HUES48 (cell line): ENCODE data around the gene PLK5.
A peak's percentile ranks its signal among the peaks of the same experiment; 100 is the strongest.

Experiments used
- H3K27ac ChIP-seq: one replicate; pipeline ENCODE4 v1.7.0; 2013; ENCODE audit warnings: low read depth, low read length, inconsistent platforms
- H3K27me3 ChIP-seq: 2 replicates; pipeline ENCODE4 v1.6.1; 2013; ENCODE audit warnings: mild to moderate bottlenecking, low read length; ENCODE audit not compliant: control insufficient read depth, insufficient read depth
- H3K36me3 ChIP-seq: 2 replicates; pipeline ENCODE4 v1.6.1; 2013; ENCODE audit warnings: low read length; ENCODE audit not compliant: control insufficient read depth, insufficient read depth
- H3K4me1 ChIP-seq: 2 replicates; pipeline ENCODE4 v1.6.1; 2013; ENCODE audit warnings: mild to moderate bottlenecking, low read length; ENCODE audit not compliant: control insufficient read depth, insufficient read depth
- H3K4me3 ChIP-seq: 2 replicates; pipeline ENCODE4 v1.5.1; 2013; ENCODE audit warnings: mild to moderate bottlenecking, low read depth, low read length
- H3K9ac ChIP-seq: 2 replicates; pipeline ENCODE4 v1.6.1; 2013; ENCODE audit warnings: mild to moderate bottlenecking, low read depth, low read length, moderate library complexity
- H3K9me3 ChIP-seq: 2 replicates; pipeline ENCODE4 v1.6.1; 2013; ENCODE audit warnings: low read length; ENCODE audit not compliant: control insufficient read depth, insufficient read depth

Gene PLK5

DNA sequence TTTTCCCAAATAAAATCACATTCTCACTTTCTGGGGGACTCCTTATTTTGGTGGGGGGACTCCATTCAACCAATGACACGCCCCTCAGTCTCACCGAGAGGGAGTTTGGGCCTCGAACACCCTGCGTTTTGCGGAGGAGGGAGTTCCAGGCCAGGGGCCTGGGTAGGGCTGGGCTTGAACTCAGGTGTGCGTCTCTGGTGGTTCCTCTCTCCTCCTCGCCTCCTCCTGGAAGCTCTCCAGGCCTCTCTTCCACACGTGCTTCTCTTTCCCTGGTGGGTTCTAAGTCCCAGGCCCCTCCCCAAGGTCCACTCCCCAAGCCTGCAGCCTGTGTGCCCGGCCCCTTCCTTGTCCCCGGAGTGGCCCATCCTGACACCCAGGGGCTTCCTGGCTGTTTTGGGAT, 29.5 kb downstream of the PLK5 start:
- no peak overlapping the region for H3K27ac ChIP-seq
- no peak overlapping the region for H3K4me3 ChIP-seq
- H3K36me3 ChIP-seq: peaks cover 12% of the 10 kb centered on the region
- H3K27me3 ChIP-seq: no peaks in the 10 kb centered on the region
- H3K9me3 ChIP-seq: no peaks in the 10 kb centered on the region
- H3K9ac ChIP-seq: no peak overlapping the region
- no peaks in the 10 kb centered on the region for H3K4me1 ChIP-seq

DNA sequence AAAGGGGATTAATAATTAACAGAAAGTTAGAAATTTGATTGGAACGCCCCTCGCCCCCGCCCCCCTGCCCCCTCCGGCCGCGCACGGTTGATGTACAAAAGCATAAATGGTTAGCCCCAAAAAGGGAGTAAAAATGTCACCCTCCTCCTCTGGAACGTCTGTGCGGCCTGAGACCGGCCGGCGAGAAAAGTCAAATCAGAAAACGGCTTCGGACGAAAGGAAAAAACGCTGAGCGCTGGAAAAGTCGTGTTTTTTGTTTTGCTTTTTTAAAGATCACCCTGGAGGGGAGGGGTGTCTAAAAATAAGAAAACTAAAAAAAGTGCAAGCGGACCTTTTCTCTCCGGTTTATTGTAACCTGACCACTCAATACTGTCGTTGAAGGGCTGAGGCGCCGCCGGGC, 31.1 kb downstream of the PLK5 start:
- Histone ChIP-seq H3K36me3 (peaks cover 15% of the 10 kb centered on the region), H3K4me3 (no peak overlapping the region), H3K4me1 (no peaks in the 10 kb centered on the region), H3K27ac (no peak overlapping the region), H3K9me3 (no peaks in the 10 kb centered on the region), H3K9ac (no peak overlapping the region), H3K27me3 (no peaks in the 10 kb centered on the region)

DNA sequence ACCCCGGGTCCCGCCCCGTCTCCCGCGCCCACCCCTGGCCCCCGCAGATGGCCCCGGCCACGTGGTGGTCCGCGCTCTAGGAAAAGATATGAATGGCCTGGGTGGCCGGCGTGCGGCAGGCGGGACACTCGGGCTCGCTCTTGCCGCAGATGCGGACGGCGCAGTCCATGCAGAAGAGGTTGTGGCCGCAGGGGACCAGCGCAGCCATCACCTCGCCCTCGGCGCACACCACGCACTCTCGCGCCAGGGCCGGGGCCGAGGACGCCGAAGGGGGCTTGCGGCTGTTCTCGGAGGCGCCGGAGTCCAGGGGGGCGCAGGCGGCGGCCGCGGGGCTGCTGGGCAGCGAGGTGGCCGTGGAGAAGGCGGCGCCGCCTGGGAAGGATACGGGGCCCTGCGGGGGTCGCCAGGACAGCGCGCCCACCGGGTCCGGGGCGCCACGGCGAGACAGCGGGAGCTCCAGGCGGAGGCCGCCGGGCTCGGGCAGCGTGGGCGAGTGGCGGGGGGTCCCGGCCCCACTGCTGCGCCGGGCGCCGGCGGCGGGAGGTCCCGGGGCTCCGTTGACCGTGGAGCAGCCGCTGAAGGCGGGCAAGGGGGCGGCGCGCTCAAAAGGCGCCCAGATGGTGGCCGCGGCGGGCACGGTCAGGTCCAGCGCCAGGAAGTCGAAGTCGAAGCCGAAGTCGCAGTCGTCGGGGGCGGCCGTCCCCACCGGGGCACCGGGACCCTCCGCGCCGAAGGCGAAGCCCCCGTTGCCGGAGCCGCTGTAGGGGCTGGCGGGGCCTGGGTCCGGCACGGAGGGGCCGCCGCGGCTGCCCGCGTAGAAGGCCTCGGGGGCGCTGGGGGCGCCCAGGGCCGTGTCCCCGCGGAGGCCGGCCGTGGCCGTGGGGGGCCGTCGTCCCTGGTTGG, 31.9 kb downstream of the PLK5 start:
- Histone ChIP-seq H3K9me3 (no peaks in the 10 kb centered on the region), H3K27ac (no peak overlapping the region), H3K4me1 (no peaks in the 10 kb centered on the region), H3K4me3 (no peak overlapping the region), H3K27me3 (no peaks in the 10 kb centered on the region), H3K36me3 (peaks cover 18% of the 10 kb centered on the region), H3K9ac (no peak overlapping the region)

DNA sequence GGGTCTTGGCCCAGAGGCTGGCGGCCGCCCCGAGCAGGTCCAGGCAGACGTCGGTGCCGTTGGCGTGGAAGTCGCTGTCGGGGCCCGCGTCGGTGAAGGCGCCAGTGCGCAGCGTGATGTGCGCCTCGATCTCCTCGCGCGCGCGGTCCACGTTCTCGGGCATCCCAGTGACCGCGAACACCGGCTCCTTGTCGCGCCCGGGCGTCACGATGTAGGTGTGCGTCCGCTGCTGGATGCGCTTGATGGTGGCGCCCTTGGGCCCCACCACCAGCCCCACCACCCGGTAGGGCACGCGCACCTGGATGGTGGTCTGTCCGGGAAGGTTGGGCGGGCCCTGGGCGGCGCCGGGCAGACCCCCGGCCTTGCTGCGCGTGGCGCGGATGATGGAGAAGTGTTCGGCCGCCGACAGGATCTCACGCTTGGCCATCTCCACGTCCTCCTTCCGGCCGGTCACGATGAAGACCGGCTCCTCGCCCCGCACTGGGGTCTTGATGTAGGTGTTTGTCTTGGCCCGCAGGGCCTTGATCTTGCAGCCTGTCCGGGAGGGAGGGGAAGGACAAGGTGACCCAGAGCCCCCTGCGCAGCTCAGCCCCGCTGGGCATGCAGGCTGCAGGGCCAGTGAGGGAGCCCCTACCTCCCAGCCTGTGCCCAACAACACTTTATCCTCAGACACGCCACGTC, 32.7 kb downstream of the PLK5 start:
- Histone ChIP-seq H3K4me1 (no peaks in the 10 kb centered on the region), H3K36me3 (peaks cover 21% of the 10 kb centered on the region), H3K4me3 (no peak overlapping the region), H3K27me3 (no peaks in the 10 kb centered on the region), H3K9me3 (no peaks in the 10 kb centered on the region), H3K9ac (no peak overlapping the region), H3K27ac (no peak overlapping the region)

DNA sequence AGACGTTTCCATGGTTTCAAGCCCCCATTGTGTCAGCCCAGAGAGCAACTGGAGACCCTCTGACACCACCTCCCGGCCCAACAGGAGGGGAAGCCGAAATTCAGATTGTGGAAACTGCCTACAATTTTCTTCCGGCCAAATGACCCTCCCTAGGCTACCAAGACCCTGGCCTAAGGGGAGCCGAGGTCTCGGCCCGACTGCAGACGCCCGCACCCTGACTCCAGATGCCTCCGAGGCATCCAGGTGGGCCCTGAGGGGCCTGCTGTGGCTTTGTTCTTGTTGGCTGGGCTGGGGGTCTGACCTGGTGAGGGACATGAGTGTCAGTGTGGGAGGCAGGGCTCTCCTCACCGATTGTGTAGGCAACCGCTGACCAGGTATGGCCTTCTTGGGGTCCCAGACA, 34.7 kb downstream of the PLK5 start:
- no peak overlapping the region for H3K27ac ChIP-seq
- H3K4me3 ChIP-seq: no peak overlapping the region
- no peaks in the 10 kb centered on the region for H3K4me1 ChIP-seq
- no peaks in the 10 kb centered on the region for H3K27me3 ChIP-seq
- H3K9me3 ChIP-seq: no peaks in the 10 kb centered on the region
- H3K9ac ChIP-seq: no peak overlapping the region
- peaks cover 30% of the 10 kb centered on the region for H3K36me3 ChIP-seq

DNA sequence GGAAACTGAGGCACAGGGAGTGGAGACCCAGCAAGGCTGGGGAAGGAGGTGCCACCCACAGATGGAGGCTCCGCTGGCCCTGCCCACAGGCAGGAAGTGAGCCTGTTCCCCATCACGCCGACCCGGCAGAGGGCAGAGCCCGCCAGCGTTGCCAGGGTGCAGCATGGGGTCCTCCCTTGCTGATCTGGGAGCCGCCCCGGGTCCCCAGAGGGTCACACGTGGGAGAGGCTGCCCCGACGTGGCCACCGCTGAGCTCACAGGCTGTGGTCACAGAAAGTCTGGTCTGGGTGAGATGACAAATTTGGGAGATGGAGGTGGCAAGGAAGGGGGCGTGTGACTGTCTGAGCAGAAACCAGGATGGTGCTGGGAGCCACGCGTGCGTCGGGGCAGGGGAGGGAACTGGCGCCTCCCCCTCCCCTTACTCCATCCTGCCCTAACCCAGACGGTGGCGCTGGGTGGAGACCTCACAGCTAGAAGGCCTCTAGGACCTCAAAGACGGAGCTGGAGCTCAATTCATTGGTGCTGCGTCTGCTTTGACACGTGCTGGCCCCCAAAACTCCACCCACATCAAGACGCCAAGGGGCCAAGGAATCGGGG, 36.5 kb downstream of the PLK5 start:
- Histone ChIP-seq H3K4me3 (no peak overlapping the region), H3K9ac (no peak overlapping the region), H3K27me3 (no peaks in the 10 kb centered on the region), H3K27ac (no peak overlapping the region), H3K4me1 (no peaks in the 10 kb centered on the region), H3K9me3 (no peaks in the 10 kb centered on the region), H3K36me3 (peaks cover 33% of the 10 kb centered on the region)

DNA sequence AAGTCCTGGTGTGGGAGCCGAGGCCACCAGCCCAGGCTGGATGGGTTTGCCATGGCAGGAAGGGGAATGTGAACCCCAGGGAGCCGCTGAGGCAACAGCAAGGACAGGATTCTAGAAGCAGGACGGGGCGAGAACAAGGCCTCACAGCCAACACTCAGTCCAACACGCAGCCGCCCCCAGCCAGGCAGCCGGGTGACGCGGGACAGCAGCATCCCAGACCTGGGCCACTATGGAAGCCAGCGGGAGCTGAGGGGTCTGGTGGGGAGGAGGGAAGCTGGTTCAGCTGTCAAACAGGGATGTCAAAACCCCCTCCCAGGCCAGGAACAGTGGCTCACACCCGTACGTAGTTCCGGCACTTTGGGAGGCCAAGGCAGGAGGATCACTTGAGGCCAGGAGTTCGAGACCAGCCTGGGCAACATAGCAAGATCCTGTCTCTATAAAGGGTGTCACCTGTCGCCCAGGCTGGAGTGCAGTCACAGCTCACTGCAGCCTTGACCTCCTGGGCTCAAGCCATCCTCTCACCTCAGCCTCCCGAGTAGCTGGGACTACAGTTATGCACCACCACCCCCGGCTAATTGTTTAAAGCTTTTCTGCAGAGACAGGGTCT, 37.5 kb downstream of the PLK5 start:
- Histone ChIP-seq H3K4me1 (no peaks in the 10 kb centered on the region; the same call in 1 of the 2 replicates), H3K9me3 (no peaks in the 10 kb centered on the region), H3K27me3 (no peaks in the 10 kb centered on the region), H3K36me3 (peaks cover 32% of the 10 kb centered on the region), H3K27ac (no peak overlapping the region), H3K9ac (no peak overlapping the region), H3K4me3 (no peak overlapping the region)

DNA sequence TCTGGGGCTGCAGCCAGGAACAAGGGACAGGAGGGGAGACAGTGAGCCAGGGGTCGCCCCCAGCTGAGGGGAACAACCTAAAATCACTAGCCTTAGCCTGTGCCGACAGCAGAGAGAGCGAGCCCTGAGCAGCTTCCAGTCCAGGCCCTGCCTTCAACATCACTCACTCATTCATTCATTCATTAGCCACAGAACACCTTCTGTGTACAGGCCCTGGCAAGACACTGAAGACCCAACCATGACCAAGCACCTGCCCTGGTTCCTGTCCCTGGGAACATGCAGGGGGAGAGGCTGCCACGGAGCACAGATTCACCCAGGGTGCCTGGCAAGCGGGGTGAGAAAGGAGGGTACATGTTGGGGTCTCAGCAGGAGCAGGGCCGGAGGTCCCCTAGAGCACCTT, 39.4 kb downstream of the PLK5 start:
- Histone ChIP-seq H3K36me3 (peaks cover 25% of the 10 kb centered on the region), H3K4me3 (no peak overlapping the region), H3K4me1 (no peaks in the 10 kb centered on the region; the same call in 1 of the 2 replicates), H3K9me3 (no peaks in the 10 kb centered on the region), H3K27me3 (no peaks in the 10 kb centered on the region), H3K27ac (no peak overlapping the region), H3K9ac (no peak overlapping the region)

DNA sequence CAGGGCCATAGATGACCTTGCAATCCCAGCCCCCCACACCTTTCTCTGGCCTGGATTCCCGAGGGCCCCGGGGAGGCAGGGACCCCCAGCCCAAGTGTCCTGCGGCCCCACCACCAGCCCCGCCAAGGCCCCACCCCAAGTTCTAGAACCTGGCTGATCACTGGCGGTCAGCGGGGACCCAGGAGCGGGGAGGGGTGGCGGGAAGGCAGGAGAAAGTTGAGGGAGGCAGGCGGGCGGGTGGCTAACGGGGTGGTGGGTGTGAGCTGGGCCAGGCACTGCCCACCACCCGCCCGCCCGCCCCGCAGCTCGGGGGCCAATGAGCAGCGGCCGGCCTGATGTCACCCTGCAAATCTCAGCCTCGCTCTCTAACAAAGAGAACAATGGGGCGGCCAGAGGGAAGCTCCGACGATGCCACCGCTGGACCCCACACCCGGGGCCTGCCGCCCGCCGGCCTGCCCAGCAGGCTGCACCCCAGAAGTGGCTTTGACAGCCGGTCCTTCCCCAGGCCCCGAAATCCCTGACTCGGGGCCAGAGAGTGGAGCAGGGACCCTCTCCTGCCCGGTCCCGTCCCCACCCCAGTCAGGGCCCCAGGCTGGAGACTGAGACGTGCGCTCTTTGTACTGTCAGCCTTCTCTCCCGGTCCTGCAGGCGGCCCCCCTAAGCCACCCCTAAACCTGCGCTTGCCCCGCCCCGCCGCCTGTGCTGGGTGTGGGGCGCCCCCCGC, 42.7 kb downstream of the PLK5 start:
- H3K9ac ChIP-seq: peak overlapping the region; percentile 98
- H3K27me3 ChIP-seq: peaks cover 22% of the 10 kb centered on the region
- peak overlapping the region; percentile 97 for H3K27ac ChIP-seq
- peak overlapping the region; percentile 91 for H3K4me3 ChIP-seq
- peaks cover 15% of the 10 kb centered on the region for H3K36me3 ChIP-seq
- H3K9me3 ChIP-seq: no peaks in the 10 kb centered on the region
- H3K4me1 ChIP-seq: no peaks in the 10 kb centered on the region; the same call in 1 of the 2 replicates

DNA sequence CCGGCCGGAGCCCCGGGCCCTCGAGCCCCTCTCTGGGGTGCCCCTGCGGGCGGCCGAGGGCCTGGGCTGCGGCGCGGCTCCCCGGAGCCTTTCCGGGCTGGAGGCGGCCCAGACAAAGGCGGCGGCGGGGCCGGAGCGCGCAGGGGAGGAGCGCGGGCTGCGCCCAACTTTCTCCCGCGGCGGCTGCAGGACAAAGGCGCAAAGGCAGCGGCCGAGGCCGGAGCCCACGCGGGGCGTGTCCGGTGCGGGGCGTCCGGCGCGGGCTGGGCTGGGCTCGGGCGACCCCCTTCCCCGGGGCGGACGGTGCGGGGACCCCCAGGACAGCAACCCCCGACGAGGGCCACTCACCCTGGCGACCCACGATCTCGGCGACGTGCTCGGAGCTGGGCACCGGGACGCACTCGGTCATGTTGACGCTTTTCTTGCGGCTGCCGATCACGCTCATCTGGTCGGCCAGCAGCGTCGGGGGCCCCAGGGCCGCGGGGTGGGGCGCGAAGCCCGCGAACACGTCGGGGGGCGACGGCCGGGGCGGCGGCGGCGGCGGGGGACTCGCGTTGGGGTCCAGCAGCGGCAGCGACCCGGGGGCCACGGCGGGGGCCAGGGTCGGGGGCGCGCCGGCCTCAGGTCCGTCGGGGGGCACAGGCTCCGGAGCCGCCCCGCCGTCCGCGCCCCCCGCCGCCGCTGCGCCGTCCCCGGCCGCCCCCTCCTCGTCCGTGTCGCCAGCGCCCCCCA, 43.4 kb downstream of the PLK5 start:
- Histone ChIP-seq H3K9ac (peak overlapping the region; percentile 98), H3K27ac (peak overlapping the region; percentile 97), H3K27me3 (peaks cover 22% of the 10 kb centered on the region), H3K4me3 (peak overlapping the region; percentile 91), H3K4me1 (no peaks in the 10 kb centered on the region; the same call in 1 of the 2 replicates), H3K9me3 (no peaks in the 10 kb centered on the region), H3K36me3 (peaks cover 15% of the 10 kb centered on the region)
